ENCODE measurements around the gene KAZN. TPM values are rescaled to one million over a fixed set of nuclear protein-coding genes. Genes with fewer than 3 reads are reported as not detected.

KAZN gene
- total RNA-seq, 2 donors from 2014 or later = 9.8 to 12.2 TPM

- no peak for TF ChIP-seq CTCF (IDR thresholded peaks at IDR 0.05)
- Histone ChIP-seq H3K27ac (no peak overlapping the region), H3K9me3 (no peaks in the 10 kb centered on the region), H3K36me3 (no peaks in the 10 kb centered on the region), H3K4me1 (no peaks in the 10 kb centered on the region), H3K27me3 (no peaks in the 10 kb centered on the region), H3K9ac (ENCODE audit: low read depth in 2 of 2, low read length in 2 of 2) (no peak overlapping the region), H3K4me3 (no peak overlapping the region)
- intact Hi-C loops (cut with DNase I) = no loop called here
- DNase-seq = no peak
These were observed 459.3 kb downstream of the KAZN start for GRCh38 chr1:15057834-15058233.

GRCh38 chr1:15058261-15058660 is 459.8 kb downstream of the KAZN start:
- Histone ChIP-seq H3K4me3 (no peak overlapping the region), H3K27me3 (no peaks in the 10 kb centered on the region), H3K4me1 (no peaks in the 10 kb centered on the region), H3K9ac (ENCODE audit: low read depth in 2 of 2, low read length in 2 of 2) (no peak overlapping the region), H3K9me3 (no peaks in the 10 kb centered on the region), H3K27ac (no peak overlapping the region), H3K36me3 (no peaks in the 10 kb centered on the region)
- DNase-seq = no peak
- intact Hi-C loops (cut with DNase I) = no loop called here
- no peak for TF ChIP-seq CTCF (IDR thresholded peaks at IDR 0.05)

- intact Hi-C loops (cut with DNase I) = loop anchor here (5.0 kb wide), 1 partner anchor 37 kb away; no protein-coding TSS in a partner anchor
- H3K4me3 ChIP-seq = no peak overlapping the region
- H3K36me3 ChIP-seq = no peaks in the 10 kb centered on the region
- no peak overlapping the region for H3K27ac ChIP-seq
- TF ChIP-seq CTCF (IDR thresholded peaks at IDR 0.05) = no peak
- no peaks in the 10 kb centered on the region for H3K4me1 ChIP-seq
- no peaks in the 10 kb centered on the region for H3K27me3 ChIP-seq
- no peak overlapping the region for H3K9ac ChIP-seq (ENCODE audit: low read depth in 2 of 2, low read length in 2 of 2)
- no peak for DNase-seq
- no peaks in the 10 kb centered on the region for H3K9me3 ChIP-seq
These were observed 461.6 kb downstream of the KAZN start for GRCh38 chr1:15060104-15060503.

- peak; percentile 42 for DNase-seq
- H3K9ac ChIP-seq (ENCODE audit: low read depth in 2 of 2, low read length in 2 of 2) = no peak overlapping the region
- H3K4me3 ChIP-seq = no peak overlapping the region
- H3K27ac ChIP-seq = no peak overlapping the region
- H3K36me3 ChIP-seq = no peaks in the 10 kb centered on the region
- intact Hi-C loops (cut with DNase I) = loop anchor here (5.0 kb wide), 1 partner anchor 35 kb away; no protein-coding TSS in a partner anchor
- H3K9me3 ChIP-seq = no peaks in the 10 kb centered on the region
- H3K27me3 ChIP-seq = no peaks in the 10 kb centered on the region
- no peaks in the 10 kb centered on the region for H3K4me1 ChIP-seq
- TF ChIP-seq CTCF (IDR thresholded peaks at IDR 0.05) = peak; percentile 35
These were observed 464.1 kb downstream of the KAZN start for GRCh38 chr1:15062479-15063099.

GRCh38 chr1:15063346-15063745 is 464.9 kb downstream of the KAZN start:
- Histone ChIP-seq H3K27ac (no peak overlapping the region), H3K9me3 (no peaks in the 10 kb centered on the region), H3K4me3 (no peak overlapping the region), H3K4me1 (no peaks in the 10 kb centered on the region), H3K9ac (ENCODE audit: low read depth in 2 of 2, low read length in 2 of 2) (no peak overlapping the region), H3K27me3 (no peaks in the 10 kb centered on the region), H3K36me3 (no peaks in the 10 kb centered on the region)
- intact Hi-C loops (cut with DNase I) = loop anchor here (5.0 kb wide), 1 partner anchor 34 kb away; no protein-coding TSS in a partner anchor
- no peak for DNase-seq
- TF ChIP-seq CTCF (IDR thresholded peaks at IDR 0.05) = no peak

Data from colonic mucosa (tissue), 4 donors.